OCI-LY1 (cell line): ENCODE measurements around the gene UBE2F.

Experiments used
- EZH2 ChIP-seq: fragments of 200-600 bp; sonication (generic), shearing (Covaris generic); IDR thresholded peaks from 2 replicates; pipeline ENCODE4 v1.8.0; 2017; ENCODE audit warnings: borderline replicate concordance, mixed run types, mild to moderate bottlenecking, antibody characterized with exemption, low read length, moderate library complexity, mixed read lengths
- TF ChIP-seq, protein P1 (sequence below): fragments of 200-600 bp; sonication (generic), shearing (Covaris generic); IDR thresholded peaks from 2 replicates; pipeline ENCODE4 v1.5.1; 2017; ENCODE audit warnings: mild to moderate bottlenecking, antibody characterized with exemption, low read length, moderate library complexity, mixed read lengths

DNA sequence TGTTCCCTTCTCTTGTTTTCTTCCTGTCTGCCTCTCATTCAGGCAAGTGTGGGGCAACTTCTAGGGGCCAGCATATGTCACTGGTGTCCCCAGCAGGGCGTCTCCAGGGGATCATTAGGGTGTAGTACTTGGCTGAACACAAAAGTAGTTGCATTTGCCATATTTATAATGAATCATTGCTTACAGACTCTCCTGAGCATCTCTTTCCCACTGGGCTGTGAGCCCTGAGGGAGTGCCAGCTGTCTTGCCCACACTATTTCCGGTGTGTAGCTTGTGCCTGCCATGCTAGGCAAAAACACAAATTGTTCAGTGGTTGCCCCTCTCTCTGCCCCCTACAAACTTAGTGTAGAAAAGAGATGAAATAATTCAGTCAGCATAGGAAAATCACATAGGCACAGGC, 53.1 kb downstream of the UBE2F start:
- TF ChIP-seq, protein P1, sequence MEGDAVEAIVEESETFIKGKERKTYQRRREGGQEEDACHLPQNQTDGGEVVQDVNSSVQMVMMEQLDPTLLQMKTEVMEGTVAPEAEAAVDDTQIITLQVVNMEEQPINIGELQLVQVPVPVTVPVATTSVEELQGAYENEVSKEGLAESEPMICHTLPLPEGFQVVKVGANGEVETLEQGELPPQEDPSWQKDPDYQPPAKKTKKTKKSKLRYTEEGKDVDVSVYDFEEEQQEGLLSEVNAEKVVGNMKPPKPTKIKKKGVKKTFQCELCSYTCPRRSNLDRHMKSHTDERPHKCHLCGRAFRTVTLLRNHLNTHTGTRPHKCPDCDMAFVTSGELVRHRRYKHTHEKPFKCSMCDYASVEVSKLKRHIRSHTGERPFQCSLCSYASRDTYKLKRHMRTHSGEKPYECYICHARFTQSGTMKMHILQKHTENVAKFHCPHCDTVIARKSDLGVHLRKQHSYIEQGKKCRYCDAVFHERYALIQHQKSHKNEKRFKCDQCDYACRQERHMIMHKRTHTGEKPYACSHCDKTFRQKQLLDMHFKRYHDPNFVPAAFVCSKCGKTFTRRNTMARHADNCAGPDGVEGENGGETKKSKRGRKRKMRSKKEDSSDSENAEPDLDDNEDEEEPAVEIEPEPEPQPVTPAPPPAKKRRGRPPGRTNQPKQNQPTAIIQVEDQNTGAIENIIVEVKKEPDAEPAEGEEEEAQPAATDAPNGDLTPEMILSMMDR: no peak
- no peak for TF ChIP-seq EZH2
